Inflammatory macrophage treated with lipopolysaccharide for 4 hours (primary cell): ENCODE data around the gene MLLT10.
A peak's percentile ranks its signal among the peaks of the same experiment; 100 is the strongest.
"Not testable (repeated sequence)": the region's sequence is repeated elsewhere in the genome, so short reads cannot be mapped to it uniquely, and the experiment has no call there.

Experiments
- DNase-seq: peaks from one replicate; pipeline ENCODE4 v3.0.0-alpha.2; 2020

Gene MLLT10

DNA sequence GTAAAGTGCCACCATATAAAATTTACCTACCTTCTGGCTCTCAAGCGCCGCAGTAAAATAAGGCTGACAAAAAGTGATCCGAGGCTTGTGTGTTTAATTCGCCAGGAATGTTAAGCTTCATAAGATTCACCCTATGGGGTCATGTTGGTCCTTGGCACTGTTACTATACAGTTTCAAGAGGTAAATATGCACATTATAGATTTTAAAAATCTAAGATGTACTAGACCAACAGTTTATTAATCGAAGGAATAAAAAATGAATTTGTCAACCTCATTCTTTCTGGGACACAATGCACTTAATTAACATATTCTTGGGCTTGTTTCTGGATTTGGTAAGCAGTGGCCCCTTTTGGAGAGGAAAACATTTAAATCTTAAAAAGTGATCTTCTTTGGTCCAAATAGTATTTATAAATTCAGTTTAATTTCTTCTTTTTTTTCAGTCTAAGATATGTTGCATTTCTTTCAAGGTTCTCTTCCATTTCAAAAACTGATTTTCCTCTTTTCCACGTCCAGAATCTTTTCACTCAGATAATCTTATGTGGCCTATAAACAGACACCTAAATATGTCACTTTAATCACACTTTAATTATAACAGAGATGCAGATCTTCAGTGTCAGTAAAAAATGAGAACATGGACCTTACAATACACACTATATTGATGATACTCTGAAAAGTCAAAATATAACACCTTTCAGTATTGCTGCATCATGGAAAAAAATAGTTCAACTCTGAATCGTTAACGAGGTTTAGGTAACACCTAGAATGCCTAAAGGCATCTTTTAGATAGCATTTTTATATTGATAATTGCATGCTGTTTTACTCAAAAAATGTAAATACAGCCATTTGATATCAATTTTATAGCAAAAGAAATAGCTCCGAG is 4.8 kb upstream of the MLLT10 start:
- DNase-seq, result no peak

DNA sequence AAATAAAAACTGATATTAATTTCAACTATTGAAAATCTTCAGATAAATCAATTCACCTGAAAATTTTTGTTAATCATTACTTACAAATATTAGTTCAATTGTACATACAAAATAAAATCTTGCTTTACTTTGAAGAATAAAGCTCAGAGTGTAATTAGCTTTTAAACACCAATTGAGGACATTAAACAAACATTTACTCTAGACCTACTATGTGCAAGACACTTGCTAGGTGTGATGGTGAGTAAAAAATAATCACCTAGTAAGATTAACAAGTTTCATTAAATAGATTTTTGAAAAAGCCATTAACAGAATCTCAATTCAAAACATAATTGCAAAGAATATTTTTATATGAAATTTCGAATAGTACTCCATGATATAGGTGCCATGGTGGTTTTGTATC is 3.9 kb upstream of the MLLT10 start:
- DNase-seq, result no peak

DNA sequence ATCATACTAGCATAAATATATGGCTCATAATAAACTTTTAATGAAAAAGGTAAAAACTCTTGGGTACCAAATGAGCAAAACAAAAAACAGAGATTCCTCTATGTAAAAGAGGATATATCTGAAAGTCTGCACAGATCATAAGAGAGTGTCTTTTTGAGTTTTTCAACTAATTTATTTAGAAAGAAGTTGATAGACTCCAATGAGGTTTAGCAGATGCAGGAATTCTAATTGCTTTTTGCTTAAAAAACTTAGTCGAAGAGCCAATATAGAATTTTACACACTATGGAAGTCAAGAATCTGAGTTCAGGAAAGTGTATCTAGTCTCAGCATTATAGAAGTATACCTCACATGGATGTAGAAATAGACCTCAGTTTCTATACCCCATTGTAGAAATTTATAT is 3.4 kb upstream of the MLLT10 start:
- no peak for DNase-seq

DNA sequence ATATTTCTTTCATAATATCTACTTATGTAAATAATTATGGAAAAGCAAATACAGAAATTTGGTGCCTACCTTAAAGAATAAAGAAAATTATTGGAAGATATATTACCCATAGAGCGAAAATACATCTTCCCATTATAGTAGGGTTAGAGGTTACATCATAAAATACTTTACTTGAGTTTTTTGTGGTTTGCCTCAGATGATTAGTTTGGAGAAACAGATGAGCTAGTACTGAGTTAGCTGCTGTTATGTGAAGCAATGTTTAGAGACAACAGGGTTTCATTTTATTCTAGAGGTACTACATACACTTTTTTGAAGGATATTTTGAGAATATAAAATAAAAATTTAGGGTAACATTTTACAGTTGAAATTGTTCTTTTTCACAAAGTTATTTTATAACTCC is 2.9 kb upstream of the MLLT10 start:
- DNase-seq, result peak; percentile 44

DNA sequence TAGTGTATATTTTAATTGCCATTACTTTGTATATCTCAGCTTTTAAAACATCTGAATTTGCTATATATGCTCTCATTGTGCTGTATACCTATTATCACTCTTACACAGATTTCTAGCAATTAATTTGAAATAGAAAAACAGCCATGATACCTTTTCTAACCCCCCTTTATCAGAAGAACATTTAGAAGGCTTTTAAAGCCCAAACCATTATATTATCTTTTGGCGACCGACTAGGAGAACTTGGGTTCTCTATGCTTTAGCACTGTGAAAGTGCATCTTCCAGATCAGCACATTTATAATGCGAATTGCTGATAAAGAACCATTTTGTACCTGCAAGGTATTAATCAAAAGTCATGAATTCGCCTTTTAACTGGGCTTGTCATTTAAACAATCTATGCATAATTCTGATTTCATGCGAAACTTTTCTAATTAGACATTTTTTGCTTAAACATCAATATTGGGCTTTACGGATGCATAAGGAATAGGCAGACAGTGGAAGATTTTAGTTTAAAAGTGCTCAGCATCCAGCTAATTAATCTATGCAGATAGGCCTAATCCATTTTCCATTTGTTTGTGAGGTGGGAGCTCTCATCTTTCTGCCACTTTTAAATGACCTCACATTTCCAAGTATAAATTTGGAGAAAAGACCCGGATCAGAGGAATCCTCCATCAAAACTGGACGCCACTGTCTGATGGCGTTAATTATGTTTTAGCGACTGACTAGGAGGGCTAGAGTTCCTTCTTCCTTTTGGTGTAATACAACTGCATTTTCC is 1.2 kb upstream of the MLLT10 start:
- DNase-seq, result no peak

DNA sequence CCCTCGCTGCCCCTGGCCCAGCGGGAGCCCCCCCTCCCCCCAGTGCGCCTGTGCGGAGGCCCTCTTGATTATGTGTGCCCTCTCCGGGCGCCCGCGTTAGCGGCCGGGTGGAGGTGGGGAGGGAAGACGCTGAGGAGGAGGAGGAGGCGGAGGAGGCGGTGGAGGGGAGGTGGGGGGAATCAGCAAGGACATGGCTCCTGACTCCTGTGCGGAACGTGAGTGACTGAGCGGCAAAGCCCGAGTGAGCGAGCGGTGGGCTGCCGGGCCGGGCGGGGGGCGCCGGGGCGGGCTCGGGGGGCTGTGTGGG is 201 bp downstream of the MLLT10 start:
- no peak for DNase-seq

DNA sequence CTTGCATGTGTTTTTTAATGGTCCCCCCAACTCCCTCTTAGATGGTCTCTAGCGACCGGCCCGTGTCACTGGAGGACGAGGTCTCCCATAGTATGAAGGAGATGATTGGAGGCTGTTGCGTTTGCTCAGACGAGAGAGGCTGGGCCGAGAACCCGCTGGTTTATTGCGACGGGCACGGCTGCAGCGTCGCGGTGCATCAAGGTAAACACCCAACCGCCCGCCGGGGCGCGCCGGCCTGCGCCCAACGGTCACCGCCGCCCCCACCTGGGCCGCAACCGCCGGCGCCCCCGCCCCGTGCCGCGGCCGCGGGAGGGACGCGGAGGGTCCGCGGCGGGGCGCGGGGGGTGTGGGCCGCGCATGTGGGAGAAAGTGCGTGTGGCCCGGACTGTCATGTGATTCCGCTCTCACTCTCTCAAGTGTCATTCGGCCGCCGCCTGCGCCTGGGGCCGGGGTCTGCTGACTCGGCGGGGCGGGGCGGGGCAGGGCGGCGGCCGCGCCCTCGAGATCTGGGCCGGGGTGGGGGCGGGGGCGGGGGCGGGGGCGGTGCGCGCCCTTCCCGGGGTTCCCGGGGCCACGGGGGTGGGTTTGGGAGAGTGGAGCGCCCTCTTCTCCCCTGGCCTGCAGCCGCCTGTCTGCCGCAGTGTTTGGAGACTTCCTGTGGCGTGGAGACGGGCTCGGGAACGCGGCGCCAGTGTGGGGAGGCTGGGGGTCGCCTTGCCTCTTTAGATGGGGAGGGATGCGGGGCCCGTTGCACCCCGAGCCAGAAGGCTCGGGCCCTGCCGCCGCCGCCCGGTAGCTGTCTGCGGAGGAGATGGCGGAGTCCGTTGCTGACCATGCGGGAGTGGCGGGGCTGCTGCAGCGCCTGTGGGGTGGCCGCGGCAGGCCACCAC is 817 bp downstream of the MLLT10 start:
- peak; percentile 53 for DNase-seq

DNA sequence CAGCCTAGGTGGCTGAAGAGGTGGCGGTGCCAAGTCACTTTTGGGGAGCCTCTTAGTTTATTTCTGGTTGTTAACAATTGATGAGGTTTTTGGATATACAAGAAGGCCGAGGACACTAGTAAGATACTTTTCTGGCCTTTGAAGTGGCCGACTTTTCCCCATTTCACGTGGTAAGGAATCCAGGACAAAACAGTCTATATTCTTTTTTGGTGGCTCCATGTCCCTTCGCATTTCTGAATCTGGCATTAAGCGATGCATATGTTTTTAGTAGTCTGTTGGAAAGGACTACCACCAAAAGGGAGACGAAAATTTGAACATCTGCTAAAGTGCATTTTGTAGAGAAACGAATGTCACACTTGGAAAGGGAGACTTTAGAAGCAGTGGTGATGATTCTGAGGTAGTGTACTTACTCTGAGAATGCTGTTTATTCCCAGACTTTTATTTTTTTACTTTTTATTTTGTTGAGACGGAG is 1.5 kb downstream of the MLLT10 start:
- no peak for DNase-seq

DNA sequence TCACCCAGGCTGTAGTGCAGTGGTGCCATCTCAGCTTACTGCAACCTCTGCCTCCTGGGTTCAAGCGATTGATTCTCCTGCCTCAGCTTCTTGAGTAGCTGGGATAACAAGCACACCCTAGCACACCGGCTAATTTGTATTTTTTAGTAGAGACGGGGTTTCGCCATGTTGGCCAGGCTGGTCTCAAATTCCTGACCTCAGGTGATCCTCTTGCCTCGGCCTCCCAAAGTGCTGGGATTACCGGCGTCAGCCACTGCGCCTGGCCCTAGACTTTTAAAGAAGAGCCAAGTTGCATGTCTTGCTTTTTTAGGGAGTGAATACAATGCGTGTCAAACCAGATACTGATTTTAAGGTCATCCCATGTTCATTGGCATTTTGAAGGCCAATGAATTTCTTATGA is 1.9 kb downstream of the MLLT10 start:
- DNase-seq, result not testable (repeated sequence)

DNA sequence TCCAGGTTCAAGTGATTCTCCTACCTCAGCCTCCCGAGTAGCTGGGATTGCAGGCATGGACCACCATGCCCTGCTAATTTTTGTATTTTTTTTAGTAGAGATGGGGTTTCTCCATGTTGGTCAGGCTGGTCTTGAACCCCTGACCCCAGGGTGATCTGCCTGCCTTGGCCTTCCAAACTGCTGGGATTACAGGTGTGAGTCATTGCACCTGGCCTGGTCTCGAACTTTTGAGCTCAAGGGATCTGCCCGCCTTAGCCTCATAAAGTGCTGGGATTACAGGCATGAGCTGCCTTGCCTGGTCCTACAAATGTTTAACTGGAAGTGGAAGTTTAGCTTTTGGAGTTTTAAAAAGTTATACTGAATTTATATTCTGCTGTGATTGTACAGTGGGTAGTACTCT is 2.8 kb downstream of the MLLT10 start:
- DNase-seq, result no peak

DNA sequence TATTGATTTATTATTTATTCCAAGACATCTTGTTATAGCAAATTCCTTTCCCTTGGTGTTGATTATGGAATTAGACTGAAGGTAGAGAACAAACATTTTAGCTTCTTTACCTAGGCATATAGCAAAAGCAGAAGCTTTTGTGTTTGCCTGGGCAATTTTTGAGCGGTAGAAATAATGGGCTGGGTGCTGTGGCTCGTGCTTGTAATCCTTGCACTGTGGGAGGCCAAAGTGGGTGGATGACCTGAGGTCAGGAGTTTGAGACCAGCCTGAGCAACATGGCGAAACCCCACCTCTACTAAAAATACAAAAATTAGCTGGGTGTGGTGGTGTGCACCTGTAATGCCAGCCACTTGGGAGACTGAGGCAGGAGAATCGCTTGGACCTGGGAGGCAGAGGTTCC is 6.7 kb downstream of the MLLT10 start:
- DNase-seq, result not testable (repeated sequence)

DNA sequence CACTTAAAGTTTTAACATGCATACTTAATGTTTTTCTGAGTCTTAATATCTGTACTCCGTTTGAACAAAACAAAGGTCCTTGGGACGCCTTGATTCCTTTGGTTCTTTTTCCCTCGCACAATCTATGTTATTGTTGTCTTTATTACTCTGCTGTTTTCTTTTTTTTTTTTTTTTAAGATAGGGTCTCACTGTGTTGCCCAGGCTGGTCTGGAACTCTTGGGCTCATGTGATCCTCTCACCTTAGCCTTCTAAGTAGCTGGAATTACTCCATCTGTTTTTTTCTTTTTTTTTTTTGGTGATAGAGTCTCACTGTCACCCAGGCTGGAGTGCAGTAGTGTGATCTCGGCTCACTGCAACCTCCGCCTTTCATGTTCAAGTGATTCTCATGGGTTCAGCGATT is 13.2 kb downstream of the MLLT10 start:
- DNase-seq, result no peak

DNA sequence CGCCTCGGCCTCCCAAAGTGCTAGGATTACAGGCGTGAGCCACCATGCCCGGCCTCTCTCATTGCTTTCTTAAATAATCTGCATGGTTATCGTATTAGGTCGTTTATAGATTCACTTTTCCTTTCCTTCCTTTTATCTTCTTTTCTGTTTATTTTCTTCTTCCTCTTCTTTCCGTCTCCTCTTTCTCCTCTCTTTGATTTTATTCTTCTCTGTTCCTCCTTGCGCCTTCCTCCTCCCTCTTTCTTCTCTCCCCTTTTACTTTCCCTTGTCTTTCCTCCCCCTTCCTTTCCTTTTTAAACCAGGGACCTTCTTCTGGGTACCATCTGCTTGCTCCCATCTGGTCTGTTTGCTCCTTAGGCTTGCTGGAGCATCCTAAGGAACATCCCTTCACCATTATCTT is 18.6 kb downstream of the MLLT10 start:
- DNase-seq, result no peak

DNA sequence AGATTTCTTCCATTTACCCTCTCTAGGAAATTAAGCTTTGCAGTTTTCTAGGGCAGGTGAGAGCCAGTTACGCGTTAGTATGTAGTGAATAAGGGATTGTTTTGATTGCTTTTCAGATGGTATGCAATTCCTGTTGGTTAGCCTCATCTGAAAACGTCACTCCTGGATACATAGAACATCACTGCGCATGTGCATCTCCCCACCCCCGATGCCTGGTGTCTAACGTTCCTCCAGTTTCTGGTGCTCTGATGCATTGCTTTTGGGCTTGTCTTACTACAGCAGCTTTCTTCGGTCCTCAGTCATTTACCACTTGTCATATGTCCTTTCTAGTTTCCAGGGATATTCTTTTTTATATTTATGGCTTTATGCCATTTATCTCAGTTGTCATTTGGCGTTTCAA is 22.5 kb downstream of the MLLT10 start:
- DNase-seq, result no peak

DNA sequence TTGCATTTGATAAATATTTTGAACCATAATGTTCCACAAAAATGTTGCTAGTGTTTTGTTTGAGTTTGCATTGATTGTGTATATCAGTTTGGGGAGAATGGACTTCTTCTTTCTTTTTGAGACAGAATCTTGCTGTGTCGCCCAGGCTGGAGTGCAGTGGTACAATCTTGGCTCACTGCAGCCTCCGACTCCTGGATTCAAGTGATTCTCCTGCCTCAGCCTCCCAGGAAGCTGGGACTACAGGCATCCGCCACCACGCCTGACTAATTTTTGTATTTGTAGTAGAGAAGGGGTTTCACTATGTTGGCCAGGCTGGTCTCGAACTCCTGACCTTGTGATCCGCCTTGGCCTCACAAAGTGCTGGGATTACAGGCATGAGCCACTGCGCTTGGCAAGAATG is 25.0 kb downstream of the MLLT10 start:
- not testable (repeated sequence) for DNase-seq

DNA sequence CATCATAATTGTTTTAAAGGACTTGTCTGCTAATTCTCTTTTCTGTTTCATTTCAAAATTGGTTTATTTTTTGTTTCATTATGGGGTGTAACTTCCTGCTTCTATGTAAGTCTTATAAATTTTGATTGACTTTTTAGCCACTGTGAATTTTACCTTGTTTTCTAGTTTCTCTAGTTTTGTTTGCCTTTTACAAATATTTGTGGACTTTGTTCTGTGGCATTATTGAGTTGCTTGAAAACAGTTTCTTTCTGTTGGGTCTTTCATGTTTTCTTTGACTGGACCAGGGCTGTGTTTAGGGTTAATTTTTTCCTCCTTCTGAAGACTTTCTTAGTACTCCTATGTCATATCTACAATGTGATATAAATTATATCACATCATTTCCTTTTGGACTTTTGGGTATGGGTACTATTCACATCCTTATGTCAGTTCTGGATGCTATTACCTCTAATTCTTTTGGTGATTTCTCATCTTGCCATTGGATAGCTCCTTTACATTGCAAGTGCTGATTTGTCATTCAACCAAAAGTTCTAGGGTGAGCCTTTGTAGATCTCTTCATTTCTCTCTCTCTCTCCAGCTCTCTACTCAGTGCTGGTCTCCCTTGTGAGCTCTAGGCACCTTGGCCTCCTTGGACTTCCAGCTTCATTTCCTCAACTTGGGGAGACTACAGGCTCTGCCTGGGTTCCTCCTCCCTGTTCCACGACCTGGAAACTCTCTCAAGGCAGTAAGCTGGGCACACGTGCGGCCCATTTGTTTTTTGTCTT is 36.9 kb downstream of the MLLT10 start:
- DNase-seq, result peak; percentile 35

DNA sequence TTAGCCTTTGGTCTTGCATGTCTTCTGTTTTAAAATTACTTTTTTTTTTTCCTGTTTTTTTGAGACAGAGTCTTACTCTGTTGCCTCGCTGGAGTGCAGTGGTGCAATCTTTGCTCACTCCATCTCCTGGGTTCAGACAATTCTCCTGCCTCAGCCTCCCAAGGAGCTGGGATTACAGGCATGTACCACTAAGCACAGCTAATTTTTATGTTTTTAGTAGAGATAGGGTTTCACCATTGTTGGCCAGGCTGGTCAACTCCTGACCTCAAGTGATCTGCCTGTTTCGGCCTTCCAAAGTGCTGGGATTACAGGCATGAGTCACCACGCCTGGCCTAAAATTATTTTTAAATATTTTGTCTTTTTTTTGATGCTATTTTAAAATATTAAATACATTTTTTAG is 38.5 kb downstream of the MLLT10 start:
- no peak for DNase-seq

DNA sequence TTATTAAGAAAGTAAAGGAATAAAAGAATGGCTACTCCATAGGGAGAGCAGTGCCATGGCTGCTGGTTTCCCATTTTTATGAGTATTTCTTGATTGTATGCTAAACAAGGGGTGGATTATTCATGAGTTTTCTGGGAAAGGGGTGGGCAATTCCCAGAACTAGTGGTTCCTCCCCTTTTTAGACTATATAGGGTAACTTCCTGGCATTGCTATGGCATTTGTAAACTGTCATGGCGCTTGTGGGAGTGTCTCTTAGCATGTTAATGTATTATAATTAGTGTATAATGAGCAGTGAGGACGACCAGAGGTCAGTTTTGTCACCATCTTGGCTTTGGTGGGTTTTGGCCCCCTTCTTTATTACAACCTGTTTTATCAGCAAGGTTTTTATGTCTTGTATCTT is 40.5 kb downstream of the MLLT10 start:
- DNase-seq, result not testable (repeated sequence)

DNA sequence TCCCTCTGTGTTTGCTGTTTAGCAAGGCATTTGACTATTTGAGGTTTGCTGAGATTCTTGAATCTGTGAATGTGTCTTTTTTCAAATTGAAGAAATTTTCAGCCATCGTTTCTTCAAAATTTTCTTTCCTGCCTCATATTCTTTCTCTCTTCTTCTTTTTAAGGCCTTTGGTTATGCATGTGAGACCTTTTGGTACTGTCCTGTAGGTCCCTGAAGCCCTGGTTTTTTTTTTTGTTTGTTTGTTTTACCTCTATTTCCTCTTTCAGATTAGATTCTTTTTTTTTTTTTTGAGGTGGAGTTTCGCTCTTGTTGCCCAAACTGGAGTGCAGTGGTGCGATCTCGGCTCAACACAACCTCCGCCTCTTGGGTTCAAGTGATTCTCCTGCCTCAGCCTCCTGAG is 45.3 kb downstream of the MLLT10 start:
- no peak for DNase-seq

DNA sequence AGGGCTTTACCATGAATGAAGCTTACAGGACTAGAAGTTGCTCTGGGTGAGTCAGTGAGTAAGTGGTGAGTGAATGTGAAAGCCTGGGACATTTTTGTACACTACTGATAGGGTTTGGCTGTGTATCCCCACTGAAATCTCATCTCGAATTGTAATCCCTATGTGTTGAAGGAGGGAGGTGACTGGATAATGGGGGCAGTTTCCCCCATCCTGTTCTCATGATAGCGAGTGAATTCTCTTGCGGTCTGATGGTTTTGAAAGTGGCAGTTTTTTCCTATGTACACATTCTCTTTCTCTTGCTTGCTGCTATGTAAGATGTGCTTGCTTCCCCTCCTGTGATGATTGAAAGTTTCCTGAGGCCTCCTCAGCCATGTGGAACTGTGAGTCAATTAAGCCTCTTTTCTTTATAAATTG is 47.4 kb downstream of the MLLT10 start:
- not testable (repeated sequence) for DNase-seq

DNA sequence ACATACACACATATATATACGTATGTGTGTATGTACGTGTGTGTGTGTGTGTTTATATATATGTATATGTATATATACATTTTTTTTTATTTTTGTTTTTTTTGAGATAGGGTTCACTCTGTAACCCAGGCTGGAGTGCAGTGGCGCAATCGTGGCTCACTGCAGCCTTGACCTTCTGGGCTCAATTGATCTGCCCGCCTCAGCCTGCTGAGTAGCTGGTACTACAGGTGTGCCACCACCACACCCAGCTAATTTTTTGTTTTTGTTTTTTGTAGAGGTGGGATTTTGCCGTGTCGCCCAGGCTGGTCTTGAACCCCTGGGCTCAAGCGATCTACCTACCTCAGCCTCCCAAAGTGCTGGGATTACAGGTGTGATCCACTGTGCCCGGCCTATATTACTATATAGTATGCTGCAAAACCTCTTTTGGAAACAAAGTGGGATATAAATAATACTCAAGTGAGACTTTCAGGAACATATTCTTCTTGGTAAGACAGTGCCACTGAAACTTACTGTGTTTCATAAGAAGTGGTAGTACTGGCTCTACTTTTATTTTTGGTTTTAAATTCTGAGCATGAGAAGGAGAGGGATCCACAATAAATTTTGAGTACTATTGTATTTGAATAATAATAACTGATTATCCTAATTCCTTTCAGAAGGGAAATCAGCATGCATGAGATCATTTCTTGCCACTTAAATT is 51.0 kb downstream of the MLLT10 start:
- DNase-seq, result no peak

DNA sequence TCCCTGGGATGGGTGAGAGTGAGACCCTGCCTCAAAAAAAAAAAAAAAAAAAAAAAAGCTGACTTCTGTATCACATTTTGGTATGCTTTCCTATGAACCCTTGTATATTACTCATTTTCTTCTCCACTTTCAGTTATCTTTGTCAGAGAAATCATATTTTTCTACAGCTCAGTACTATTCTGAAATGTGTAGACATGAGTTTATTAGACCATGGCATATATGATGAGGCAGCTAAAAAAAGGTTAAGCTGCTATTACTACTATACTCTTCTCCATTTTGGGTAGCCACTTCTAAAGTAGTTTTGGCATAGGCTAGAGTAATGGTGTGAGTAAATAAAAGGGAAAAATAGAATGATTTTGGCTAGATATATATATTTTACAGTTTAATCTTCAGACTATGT is 53.4 kb downstream of the MLLT10 start:
- no peak for DNase-seq
